IPS-11a (cell line): ENCODE data around the gene PDZD2.
"Not testable (repeated sequence)": the region's sequence is repeated elsewhere in the genome, so short reads cannot be mapped to it uniquely, and the experiment has no call there.

Experiments
- H3K4me3 ChIP-seq: one replicate; pipeline ENCODE4 v1.5.1; 2013; ENCODE audit warnings: low read depth, low read length, control low read depth

Gene PDZD2

GRCh38 chr5:31767335-31768031, 128.6 kb downstream of the PDZD2 start:
- H3K4me3 ChIP-seq = no peak overlapping the region

DNA sequence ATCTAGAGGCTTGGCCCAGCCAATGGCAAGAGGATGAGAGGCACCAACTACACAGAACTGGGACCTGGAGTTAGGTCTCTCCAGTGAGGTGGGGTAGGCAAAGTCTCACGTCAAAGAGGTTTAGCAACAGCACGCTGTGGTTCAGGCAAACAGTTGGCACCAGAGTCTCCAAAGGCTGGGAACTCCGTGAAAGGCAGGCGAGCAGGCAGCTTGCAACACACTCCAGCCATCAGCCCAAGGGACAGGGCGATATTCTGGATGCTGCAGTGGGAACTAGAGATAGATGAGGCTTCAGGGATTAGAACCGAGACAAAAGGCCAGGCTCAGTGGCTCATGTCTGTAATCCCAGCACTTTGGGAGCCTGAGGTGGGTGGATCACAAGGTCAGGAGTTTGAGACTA, 129.1 kb downstream of the PDZD2 start:
- no peak overlapping the region for H3K4me3 ChIP-seq

GRCh38 chr5:31768784-31769183, 129.9 kb downstream of the PDZD2 start:
- no peak overlapping the region for H3K4me3 ChIP-seq

GRCh38 chr5:31769530-31769929, 130.6 kb downstream of the PDZD2 start:
- H3K4me3 ChIP-seq = no peak overlapping the region

- no peak overlapping the region for H3K4me3 ChIP-seq
These were observed 131.3 kb downstream of the PDZD2 start for GRCh38 chr5:31770132-31770720.

- no peak overlapping the region for H3K4me3 ChIP-seq
These were observed 132.1 kb downstream of the PDZD2 start for GRCh38 chr5:31770998-31771397.

- no peak overlapping the region for H3K4me3 ChIP-seq
These were observed 132.6 kb downstream of the PDZD2 start for GRCh38 chr5:31771500-31771899.

DNA sequence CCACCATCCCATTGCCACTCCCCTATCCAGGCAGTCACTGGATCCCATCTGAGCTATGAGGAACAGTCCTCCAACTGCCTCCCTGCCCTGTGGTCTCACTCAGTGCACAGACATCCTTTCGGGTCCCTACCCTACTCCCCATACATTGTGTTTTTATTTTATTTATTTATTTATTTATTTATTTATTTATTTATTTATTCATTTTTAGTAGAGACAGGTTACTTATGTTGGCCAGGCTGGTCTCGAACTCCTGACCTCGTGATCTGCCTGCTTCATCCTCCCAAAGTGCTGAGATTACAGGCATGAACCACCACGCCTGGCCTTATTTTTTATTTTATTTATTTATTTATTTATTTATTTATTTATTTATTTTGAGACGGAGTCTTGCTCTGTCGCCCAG, 137.4 kb downstream of the PDZD2 start:
- not testable (repeated sequence) for H3K4me3 ChIP-seq

DNA sequence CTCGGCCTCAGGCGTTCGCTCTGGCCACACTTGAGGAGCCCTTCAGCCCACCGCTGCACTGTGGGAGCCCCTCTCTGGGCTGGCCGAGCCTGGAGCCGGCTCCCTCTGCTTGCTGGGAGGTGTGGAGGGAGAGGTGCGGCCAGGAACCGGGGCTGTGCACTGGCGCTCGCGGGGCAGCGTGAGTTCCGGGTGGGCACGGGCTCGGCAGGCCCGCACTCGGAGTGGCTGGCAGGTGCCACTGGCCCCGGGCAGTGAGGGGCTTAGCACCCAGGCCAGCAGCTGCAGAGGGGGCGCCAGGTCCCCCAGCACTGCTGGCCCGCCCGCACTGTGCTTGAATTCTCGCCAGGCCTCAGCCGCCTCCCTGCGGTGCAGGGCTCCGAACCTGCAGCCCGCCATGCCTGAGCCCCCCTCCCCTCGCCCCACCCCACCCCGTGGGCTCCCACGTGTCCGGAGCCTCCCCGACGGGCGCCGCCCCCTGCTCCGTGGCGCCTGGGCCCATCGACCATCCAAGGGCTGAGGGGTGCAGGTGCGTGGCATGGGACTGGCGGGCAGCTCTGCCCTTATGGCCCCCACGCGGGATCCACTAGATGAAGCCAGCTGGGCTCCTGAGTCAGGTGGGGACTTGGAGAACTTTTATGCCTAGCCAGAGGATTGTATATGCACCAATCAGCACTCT, 138.2 kb downstream of the PDZD2 start:
- H3K4me3 ChIP-seq = no peak overlapping the region

GRCh38 chr5:31781772-31782171, 142.8 kb downstream of the PDZD2 start:
- H3K4me3 ChIP-seq = no peak overlapping the region

GRCh38 chr5:31783086-31783645, 144.2 kb downstream of the PDZD2 start:
- no peak overlapping the region for H3K4me3 ChIP-seq

- H3K4me3 ChIP-seq = no peak overlapping the region
These were observed 144.8 kb downstream of the PDZD2 start for GRCh38 chr5:31783731-31784130.

DNA sequence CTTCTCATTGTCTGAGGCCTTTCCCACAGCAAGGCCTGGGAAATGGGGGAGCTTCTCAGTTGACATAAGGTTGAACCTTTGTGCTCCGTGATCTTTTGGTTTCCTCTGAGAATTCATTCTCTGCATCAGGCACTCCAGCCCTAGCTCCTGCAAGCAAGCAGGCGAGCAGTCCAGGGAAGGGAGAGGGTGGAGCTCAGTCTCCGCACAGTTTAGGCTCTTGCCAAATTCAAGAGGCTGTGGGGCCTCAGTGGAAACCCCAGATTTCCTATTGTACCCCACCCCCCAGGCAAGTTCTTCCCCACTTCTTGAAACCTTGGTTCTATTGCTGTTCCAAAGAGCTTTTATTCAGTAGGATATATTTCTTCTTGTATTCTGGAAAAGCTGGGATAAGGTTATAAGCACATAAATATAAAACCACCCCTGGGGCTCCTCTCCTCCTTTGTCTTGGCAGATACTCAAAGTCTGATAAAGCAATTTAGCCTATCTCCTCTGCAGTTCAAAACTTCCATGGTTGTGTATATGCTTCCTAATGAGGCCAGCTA, 147.2 kb downstream of the PDZD2 start:
- H3K4me3 ChIP-seq = no peak overlapping the region

DNA sequence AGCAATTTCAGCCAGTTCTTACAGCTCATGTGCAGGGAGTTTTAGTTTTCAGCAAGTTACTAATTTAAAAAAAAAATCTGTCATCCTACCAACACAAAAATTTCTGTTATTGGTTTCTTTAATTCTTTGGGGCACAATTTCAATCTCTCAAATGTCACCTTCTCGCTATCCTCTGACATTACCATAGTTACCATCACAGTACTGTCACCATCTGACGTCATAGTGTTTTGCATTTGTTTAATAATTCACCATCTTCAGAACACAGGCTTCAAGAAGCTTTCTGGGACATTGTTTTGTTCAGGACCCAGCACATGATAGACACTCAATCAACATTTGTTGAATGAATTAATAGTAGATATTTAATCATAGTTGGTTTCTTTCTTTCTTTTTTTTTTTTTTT, 155.1 kb downstream of the PDZD2 start:
- H3K4me3 ChIP-seq = no peak overlapping the region

DNA sequence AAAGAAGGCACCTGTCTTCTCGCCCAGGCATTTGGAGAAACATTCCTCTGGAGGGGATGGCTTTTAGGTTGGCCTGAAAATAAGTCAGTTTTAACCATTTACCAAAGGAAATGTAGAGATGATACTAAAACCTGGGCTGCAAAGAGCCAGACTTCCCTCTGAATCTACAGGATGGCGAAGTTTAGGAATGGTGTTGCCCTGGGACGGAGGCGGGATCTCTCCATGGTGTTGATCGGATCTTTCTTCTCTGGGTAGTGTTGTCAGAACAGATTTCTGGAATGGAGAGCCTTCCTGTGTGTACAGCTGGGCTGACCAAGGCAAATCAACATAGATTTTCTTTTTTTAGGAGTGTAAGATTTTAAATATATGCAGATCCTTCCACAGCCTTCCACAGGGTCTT, 159.2 kb downstream of the PDZD2 start:
- no peak overlapping the region for H3K4me3 ChIP-seq

GRCh38 chr5:31800351-31800750, 161.4 kb downstream of the PDZD2 start:
- no peak overlapping the region for H3K4me3 ChIP-seq

- H3K4me3 ChIP-seq = no peak overlapping the region
These were observed 167.0 kb downstream of the PDZD2 start for GRCh38 chr5:31805785-31806400.

GRCh38 chr5:31806561-31806960, 167.6 kb downstream of the PDZD2 start:
- H3K4me3 ChIP-seq = no peak overlapping the region

- H3K4me3 ChIP-seq = no peak overlapping the region
These were observed 169.0 kb downstream of the PDZD2 start for GRCh38 chr5:31807789-31808540.

DNA sequence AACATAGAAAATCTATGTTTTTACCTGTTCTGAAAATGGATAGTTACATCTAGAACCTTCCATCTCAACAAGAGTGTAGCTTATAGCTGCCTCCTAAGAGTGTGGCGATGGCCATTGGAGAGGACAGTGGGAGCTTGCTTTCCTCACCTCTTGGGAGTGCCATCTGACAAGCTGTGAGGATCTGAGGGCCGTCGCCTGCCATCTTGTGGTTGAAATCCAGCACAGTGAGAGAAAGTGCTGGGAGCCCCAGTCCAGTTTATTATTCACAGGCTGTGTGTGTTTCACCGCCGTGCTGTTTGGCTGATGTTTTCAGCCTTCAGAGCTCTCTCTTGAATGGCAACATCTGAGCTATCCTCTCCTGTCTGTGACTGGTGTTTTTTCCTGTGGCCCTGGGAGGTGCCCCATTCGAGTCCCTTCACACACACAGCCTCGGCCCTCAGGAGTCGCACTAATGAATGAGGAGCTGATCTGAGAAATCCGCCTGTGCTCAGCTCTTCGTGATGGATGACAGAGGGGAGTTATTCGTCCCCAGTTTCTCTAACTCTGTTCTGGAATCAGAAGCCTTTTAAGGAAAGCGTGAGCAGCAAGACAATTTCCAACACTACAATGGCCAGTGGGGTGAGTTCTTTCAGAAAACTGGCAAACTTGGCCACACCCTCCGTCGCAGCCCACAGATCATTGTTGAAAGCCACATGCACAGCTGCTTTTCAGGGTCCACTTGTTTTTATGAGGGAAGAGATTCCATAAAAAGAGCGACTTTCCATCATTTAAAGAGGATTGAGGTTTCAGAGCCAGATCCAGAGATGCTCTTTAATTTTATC, 170.3 kb downstream of the PDZD2 start:
- no peak overlapping the region for H3K4me3 ChIP-seq
